Activated gamma-delta T cell treated with Interleukin-2 at 50 U/mL for 16 hours (primary cell): Measurements from ENCODE around the gene GRID1.

Source experiments
- DNase-seq: peaks from one replicate; pipeline ENCODE4 v3.0.0-alpha.2; 2020

GRID1 gene

DNA sequence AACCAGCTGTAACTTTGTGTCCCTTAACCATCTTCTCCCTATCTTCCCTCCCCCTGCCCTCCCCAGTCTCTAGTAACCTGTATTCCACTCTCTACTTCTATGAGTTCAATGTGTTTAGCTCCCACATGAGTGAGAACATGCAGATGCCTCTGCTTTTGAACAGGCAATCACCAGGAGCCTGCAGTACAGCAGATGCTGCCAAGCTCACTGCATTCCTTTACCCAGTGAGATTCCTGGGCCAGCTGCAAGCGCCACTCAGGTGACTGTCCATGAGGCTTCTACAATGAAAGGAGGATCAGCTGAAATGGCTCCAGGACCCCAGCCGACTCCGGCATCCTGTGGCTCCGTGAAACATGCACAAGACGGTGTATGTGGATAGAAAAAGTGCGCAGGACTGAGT is 15.7 kb downstream of the GRID1 start:
- DNase-seq: no peak

DNA sequence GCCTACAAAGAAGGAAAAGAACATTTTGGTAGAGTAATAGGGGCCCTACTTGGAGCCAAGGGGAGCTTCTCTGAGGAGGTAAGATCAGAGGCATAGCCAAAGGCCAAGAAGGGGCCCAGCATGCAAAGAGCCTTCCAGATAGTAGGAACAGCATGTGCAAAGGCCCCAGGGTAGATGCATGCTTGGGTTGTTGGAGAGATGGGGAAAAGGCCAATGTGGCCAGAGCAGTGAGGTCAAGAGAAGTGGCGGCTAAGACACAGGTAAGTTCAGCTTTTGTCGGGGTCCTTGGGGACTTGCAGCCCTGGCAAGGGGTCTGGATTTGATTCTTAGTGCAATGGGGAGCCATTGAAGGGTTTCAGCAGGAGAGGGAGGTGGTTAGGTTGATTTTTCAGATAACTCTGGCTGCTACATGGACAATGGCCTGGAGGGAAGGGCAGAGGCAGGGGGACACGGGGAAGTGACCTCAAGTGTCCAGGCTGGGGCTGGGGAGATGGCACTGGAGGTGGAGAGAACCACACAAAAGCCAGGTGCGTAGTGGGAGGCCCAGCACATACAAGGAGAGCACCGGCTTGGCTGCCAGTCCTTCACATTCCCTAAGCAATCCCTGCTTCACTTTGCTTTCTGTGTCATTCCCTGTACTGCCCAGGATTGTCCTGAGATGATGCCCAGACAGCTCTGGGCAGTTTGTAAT is 16.5 kb downstream of the GRID1 start:
- DNase-seq: no peak

DNA sequence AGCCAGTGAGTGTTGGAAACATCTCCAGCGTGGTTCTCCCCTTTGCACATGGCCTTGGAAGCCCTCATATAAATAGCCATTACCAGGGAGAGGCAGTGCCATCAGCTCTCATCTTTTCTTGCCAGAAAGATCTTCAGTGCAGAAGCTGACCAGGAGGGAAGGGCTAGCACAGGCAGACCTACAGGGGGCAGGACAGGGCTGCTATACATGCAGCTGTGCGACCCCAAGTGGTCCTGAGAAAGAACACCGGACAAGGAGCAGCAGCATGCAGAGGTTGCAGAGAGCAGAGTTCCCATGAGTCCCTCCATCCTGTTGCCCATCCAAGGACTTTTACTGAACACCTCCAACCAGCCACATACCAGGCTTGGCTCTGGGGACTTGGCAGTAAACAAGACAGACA is 17.1 kb downstream of the GRID1 start:
- DNase-seq: no peak

DNA sequence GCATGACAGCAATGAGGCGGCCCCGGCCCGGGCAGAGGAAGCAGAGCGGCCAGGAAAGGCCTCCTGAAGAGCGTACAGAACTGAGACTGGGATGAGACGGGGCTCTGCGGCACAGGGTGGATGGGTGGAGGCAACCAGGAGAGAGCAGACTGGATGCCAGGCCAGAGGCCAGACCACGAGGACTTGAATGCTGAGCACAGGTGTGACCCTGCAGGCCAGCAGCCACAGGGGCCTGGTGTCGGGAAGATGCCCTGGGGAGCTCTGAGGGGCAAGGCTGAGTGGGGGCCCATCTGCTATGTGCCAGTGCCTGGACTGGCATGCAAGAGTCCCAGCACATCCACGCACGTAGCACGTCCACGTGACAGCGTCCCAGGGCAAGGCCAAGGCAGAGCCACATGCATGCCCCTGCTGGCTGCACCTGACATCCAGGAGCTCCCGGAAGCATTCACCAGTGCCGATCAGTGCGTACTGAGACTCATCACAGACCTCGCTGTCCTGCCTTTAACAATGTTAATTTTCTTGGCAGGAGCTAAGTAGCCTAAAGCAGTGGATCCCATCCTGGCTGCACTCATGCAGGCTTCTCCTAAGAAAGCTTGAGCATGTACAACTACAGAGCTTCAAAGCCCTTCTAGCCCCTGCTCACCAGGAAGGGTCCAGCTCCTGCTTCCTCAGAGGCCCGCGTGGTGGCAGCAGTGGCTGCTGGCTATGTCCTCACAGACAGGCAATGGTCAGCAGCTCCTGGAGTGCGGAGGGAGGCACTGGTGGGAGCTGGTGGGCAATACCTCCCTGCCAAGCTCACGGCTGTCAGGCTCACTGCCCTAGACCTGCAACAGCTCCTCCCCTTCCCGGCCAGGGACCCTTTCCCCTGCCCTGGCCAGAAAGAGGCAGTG is 18.0 kb downstream of the GRID1 start:
- DNase-seq: no peak

DNA sequence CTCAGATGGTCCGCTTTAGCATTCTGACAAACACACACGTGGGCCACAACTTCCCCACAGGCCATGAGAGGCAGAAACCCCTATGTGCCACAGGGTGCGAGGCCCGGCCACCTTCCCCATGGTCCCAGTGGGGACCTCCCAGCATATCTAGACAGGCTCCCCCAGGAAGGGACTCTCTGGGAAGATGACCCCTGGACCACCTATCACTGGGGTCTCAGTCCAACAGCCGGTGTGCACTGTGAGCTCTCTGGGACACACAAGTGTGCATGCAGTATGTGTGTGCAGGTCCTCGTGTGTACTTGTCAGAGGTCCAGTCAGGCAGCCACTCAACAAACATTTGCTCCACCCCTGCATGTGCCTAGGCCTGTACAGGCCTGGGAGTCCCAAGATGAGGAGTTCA is 18.7 kb downstream of the GRID1 start:
- no peak for DNase-seq

DNA sequence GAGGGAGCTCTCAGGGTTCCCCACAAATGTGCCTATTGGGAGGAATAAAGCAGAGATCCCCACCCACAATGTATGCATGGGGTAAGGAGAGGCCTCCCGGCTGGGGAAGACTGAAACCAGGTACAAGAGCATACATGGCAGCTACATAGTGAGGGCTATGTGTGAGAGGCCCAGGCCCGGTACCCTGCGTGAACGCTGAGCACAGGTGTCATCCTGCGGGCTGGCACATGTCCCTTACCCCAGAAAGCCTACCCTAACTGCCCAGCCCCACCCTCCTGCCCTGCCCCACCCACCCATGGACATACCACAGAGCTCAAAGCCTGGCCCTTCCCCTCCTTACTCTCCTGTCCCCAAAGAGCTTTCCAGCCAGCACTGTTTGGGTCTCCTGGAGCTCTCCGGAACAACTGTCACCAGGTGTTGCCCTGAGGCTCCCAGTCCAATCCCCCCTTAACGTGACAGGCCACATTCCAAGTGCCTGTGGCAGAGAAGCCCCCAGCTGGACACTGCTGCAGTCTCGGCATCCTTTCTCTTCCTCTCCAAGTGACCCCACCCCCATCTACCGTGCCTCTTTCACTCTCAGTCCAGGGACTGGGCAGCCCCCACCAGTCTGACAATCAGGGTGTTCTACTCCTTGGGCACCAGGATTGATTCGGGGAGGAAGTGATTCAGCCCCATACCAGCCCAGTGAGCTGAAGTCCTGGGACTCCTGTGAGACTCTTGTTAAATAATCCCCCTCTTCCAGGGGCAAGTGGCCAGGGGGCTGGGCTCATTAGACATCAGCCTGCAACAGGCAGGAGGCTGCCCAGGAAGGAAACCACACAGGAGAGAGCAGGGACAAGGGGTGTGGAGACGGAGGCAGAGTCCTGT is 19.6 kb downstream of the GRID1 start:
- no peak for DNase-seq

DNA sequence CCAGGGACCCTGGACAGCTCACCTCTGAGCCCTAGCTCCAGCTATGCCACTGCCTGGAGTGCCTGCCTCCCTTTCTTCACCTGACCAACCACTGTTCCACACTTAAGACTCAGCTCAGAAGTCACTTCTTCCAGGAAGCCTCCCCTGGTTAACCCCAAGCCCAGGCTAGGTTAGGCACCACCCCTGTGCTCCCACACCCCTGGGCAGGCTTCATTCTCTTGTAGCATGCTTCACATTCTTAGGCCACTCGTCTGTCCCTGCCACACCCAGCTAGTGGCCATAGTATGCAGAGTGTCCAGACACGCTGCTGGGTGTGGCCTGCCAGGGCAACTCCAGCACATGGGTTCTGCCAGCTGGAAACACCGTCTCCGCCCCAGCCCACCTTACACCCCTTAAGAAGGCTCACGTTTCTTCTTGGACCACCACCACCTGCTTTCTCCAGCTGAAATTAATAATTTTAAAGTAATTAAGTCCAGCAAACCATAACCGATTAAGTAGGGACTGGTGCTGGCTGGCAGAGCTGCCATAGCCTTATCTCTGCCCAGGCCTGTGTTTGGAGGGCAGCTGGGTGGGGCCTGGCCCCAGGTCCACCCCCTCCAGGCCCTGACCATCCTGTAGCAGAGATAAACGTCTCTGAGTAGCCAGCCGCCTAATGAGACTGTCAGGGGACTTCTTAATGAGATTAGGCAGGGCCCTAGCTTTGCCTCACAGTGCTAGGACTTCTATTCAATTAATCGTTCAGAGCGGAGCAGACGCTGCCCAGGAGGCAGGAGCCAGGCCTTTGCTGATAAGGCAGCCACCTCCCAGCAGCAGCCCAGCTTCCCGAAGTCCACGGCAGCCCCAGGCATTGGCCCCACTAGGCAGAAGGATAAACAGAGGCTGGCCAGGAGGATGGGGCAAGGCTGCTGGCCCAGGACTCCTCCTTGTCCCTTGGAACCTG is 20.5 kb downstream of the GRID1 start:
- no peak for DNase-seq

DNA sequence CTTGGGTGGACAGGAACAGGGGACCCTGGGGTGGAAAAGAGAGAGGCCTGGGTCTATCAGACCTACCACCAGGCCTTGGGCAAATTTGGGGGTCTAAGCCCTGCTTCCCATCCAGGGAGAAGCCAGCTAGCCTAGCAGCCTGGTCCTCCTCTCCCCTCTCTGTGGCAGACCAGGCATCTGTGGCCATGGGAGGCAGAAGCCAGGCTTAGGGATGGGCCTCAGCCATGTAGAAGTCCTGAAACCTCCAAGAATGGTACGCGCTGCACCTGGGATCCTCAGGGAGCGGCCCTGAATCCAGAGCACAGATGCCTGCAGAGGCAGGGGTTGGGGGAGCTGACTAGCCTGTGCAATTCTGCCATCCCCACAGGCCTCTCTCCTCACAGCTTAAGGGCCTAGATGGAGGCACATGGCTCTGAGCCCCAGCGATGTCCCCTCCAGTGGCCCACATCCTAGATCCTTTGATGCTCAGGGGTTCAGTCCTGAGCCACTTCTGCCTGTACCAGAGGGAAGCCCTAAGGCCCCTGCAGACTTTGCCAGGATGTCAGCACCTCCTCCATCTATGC is 21.2 kb downstream of the GRID1 start:
- no peak for DNase-seq

DNA sequence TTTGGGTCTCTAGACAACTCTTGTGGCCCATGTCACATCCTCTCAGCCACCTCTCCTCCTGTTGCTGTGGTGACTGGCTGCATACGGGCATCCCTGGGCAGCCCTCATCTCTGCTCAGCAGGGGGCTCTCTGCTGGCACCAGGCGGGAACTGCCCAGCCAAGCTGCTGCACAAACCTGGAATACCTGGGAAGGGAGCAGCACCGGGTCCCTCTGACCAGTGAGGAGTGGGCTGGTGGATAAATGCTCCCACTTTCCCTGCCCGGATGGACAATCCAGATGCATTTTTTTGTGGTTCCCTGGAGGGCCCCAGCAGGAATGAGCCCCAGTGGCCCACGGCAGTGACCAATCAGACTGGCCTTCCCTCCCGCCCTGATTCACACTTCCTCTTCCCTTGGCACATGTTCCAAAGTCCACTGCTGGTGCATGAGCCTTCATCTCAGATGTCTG is 21.9 kb downstream of the GRID1 start:
- no peak for DNase-seq

DNA sequence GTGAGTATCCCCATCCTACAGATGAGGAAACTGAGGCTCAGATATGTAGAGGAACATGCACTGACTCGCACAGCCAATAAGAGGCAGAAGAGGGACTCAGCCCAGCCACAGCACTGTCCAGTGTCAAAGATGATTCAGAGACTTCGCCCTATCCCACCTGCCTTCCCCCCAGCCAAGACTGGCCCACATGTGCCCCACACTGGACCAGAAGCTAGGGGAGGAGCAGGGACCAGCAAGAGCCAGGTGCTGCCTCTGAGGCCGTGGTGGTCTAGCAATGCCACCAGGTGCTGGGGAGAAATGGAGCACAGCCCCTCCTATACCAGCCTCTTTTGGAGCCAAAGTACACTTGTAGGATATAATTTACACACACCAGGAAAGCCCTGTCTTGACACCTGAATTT is 22.3 kb downstream of the GRID1 start:
- DNase-seq: no peak

DNA sequence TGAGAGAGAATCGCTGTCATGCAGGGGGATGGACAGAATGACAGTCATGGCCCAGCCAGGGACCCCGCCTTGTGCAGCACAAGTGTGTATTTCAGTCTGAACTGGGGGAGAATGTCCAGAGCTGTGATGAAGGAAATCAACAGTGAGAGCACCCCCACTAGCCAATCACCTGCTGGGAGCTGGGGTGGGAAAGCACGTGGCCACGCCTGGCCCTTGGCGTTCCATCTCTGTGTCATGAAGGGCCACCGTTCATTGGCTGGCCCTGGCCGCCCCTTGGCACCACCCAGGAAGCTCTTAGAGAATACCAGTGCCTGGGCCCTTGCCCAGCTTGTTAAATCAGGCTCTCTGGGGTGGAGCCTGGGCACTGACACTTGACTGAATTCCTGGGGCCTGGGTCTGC is 22.8 kb downstream of the GRID1 start:
- DNase-seq: no peak

DNA sequence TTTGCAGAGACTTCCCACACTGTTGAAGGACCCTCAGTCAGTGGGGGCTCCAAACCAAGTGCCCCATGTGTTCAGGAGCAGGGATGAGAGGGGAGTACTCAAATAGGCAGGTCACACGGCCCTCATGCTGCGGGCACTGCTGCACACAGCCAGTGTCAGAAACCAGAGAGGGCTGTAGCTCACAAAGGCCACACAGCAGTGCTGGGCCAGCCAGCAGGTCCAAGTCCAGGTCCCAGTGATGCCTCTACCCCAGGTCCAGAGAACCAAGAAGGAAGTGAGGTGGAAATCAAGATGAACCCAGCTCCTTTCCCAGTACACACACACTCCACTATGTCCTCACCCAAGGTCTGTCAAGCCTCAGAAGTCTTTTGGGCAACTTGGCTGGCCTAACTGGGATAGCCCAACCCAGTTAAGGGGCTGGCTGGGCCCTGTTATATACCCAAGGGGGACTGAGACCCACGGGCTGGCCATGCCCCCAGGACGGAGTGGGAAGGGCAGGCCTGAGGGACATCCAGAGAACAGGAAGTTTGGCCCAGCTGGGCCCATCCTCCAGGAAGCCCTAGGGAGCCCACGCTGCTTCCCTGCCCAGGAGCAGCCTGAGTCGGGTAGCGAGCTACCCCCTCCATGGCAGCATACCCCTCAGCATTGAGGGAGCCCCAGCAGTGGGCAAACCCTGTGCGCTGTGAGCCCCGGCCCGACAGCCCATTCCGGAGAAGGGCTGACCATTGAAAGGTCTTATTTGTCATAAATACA is 24.3 kb downstream of the GRID1 start:
- DNase-seq: no peak

DNA sequence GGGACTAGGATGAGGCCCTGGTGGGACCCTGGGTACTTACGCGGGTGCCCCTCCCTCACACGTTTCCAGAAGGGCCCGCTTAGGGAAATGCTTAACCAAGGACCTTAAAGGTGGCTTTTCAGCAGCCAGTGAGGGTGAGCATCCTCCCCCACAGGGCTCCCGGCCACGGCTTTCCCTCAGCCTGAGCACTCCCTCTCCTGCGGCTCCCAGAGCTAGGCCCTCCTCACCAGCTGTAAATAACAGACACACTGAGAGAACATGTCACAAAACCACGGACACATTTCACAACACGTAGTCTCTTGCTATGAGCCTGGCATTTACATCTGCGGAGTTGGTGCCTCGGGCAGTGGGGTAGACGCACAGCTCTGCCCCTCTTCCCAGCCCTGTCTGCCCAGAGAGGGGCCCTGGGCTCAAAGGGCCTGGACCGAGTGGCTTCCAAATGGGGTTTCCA is 25.2 kb downstream of the GRID1 start:
- DNase-seq: no peak

DNA sequence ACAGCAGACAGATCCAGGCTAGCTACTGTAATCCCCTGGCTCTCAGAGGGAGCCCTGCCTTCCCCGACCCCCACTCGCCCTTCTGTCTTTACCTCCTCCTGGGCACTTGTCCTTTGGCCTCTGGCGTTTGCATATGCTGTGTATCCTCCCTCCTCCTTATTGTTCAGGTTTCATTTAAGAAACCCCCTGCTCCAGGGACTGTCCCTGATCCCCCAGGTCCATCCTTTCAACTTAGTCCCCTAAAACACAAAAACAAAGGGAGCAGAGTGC is 25.7 kb downstream of the GRID1 start:
- no peak for DNase-seq

DNA sequence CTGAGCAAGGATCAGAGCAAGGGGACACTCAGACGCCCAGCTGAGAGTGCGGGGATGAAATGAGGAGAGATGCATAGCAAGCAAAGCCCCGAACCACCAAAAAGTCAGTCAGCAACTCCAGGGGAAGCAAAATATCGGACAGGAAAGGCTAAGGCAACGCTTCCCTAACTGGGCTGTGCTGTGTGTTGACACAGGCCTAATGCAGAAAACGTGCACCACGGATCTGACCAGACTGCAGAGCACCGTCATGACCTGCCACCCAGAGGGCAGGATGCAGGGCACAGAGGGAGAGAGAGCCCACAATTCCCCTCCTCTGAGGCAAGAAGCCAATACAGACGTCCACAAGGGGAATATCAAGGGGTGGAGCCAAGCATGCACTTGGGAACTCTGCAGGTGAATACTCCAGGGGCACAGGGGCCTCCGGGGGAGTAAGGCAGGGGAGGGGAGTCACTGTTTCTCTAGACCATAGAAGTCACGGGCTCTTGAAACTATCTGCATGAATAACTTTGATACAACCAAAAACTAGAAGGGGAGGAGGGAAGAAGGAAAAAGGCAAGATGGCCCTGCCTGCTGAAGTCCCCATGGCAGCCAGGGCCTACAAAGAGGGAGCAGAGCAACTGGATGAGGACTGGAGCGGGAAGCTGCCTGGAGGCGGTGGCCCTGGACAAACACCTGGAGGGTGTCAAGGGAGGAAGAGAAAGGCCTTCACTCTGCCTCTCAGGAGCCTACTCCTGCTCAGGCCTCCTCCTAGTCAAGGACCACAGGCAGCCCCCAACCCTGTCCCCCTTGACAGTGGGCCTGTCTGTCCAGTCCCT is 26.2 kb downstream of the GRID1 start:
- DNase-seq: no peak

DNA sequence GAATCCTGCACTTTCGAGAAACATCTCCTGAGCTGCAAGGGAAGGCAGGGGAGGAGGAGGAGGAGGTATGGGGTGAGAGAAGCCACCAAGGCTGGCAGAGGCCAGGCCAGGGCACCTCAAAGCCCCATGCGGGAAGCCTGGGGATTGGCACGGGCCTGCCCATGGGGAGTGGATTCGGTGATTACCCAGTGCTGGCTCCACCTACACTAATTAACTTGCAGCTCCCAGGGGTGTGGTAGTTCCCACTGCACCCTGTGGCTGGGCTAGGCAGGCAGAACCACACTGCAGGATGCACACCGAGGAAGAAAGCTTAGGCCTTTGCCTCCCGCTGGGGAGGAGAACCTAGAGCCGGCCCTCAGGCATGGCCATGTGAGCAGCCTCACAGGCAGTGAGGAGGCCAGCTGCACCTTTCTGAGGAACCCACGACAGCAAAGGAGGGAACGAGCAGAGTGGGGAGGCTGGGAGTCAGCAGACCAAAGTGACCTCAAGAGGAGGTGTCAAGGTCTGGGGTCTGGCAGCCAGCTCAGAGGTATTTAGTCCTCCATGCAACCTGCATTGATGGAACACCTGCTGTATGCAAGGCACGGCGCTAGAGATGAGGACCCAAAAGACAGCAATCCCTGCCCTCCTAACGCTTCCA is 27.2 kb downstream of the GRID1 start:
- DNase-seq: no peak

DNA sequence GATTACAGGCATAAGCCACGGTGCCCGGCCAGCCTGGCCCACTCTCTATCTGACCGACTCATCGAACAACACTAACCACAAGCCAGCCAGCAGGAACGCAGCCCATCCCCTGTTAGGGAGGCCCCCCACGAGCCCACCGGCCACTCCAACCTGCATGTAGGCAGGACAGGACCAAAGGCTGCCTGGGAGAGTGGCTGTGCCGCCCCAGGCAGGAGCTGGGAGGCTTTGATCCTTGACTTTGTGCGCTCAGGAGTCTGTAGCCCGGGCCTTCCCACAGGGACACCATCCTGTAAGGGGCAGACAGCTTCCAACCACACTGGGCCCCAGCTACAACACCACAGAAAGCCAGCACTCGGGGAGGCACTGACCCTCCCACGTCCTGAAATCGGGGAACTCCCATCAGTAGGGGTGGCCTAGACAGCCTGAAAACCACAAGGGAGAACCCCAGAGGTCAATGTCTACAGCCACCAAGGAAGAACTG is 29.4 kb downstream of the GRID1 start:
- no peak for DNase-seq

DNA sequence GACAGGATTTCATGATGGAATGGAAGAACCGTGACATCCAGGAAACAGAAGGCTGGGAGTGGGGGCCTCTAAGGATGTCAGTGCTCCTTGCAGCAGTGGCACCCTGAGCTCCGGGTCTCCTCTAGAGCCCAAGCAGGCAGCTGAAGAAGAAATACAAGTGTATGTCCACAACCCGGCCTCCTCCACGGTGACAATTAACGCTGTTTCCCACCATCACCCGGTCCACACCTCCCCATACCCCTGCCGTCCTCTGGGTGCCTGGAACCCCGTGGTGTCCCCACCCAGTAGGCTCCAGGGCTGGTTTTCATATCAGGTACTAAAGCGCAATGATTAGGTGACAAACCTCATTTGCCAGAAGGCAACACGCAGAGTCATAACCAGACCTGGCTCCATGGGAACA is 30.3 kb downstream of the GRID1 start:
- no peak for DNase-seq

DNA sequence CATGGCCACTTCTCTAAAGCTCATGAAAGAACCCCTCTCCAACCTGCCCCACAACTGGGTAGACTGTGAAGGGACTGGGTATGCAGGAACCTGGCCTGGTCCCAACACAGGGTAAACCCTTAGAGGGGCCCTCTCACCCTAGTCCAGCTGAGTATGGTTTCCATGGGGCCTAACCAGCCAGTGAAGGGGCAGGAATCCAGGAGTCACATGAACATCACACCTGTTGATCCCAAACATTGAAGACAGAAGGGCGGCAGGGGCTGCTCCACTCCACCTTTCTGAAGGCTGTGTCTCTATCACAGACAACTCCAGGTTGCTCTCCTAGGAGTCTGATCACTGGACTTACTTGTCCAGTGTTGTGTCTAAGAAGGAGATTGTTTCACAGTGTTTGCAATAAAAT is 30.8 kb downstream of the GRID1 start:
- no peak for DNase-seq

DNA sequence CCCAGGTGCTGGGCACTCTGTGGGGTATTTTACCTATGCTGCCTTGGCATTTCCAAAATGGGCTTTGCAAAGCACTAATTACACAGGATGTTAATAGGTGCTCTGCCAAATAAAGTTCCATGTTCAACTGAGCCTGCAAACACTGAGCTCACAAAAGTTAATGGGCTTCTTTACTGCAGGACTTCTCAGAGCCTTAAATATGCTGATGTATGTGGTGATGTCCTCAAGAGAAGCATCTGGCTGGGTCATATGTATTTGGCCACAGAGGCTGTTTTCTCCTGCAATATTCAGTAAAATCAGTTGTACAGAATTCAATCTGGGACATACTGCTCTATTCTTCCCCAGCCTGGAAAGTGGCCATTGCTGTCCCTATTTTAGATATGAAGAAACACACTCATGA is 31.3 kb downstream of the GRID1 start:
- no peak for DNase-seq
